Mucosa of rectum (tissue), 2 donors: ENCODE measurements around the gene RAVER1.

Experiments used
- H3K27ac ChIP-seq, 2 donors: one replicate each; pipeline ENCODE4 v1.7.0; 2013; ENCODE audit warnings: inconsistent platforms in 2 of 2, low read depth in 2 of 2, low read length in 2 of 2
- H3K27me3 ChIP-seq, 2 donors: one replicate each; pipeline ENCODE4 v1.7.0; 2013; ENCODE audit warnings: low read length in 2 of 2; ENCODE audit not compliant: control insufficient read depth in 2 of 2, insufficient read depth in 2 of 2
- H3K36me3 ChIP-seq, 2 donors: one replicate each; pipeline ENCODE4 v1.7.0; 2013; ENCODE audit warnings: low read length in 2 of 2; ENCODE audit not compliant: control insufficient read depth in 2 of 2, insufficient read depth in 2 of 2
- H3K4me1 ChIP-seq, 2 donors: one replicate each; pipeline ENCODE4 v1.7.0; 2013; ENCODE audit warnings: low read length in 2 of 2, mild to moderate bottlenecking in 1 of 2; ENCODE audit not compliant: control insufficient read depth in 2 of 2, insufficient read depth in 2 of 2
- H3K4me3 ChIP-seq, 2 donors: one replicate each; pipeline ENCODE4 v1.7.0; 2013; ENCODE audit warnings: low read length in 2 of 2
- H3K9ac ChIP-seq, 2 donors: one replicate each; pipeline ENCODE4 v1.7.0; 2013; ENCODE audit warnings: low read length in 2 of 2, low read depth in 1 of 2, mild to moderate bottlenecking in 1 of 2
- H3K9me3 ChIP-seq, 2 donors: one replicate each; pipeline ENCODE4 v1.7.0; 2013; ENCODE audit warnings: low read length in 2 of 2; ENCODE audit not compliant: control insufficient read depth in 2 of 2
- donor health status: healthy.
- donor health status: Normal muscosa, but diverticular disease.

Gene RAVER1

GRCh38 chr19:10299545-10300458 is 33.5 kb downstream of the RAVER1 start:
- no peaks in the 10 kb centered on the region for H3K36me3 ChIP-seq
- peaks cover 3 to 18% of the 10 kb centered on the region in 2 donors for H3K27me3 ChIP-seq
- H3K9ac ChIP-seq = no peak overlapping the region
- H3K4me1 ChIP-seq = peaks cover 4 to 14% of the 10 kb centered on the region in 2 donors
- H3K9me3 ChIP-seq = no peaks in the 10 kb centered on the region
- no peak overlapping the region for H3K4me3 ChIP-seq
- no peak overlapping the region for H3K27ac ChIP-seq

GRCh38 chr19:10295847-10296591 is 37.3 kb downstream of the RAVER1 start:
- Histone ChIP-seq H3K4me1 (peaks cover 17 to 29% of the 10 kb centered on the region in 2 donors), H3K27me3 (peaks cover 41 to 50% of the 10 kb centered on the region in 2 donors), H3K9ac (no peak overlapping the region), H3K9me3 (no peaks in the 10 kb centered on the region), H3K4me3 (peak overlapping the region; percentile 32 to 71), H3K27ac (no peak overlapping the region), H3K36me3 (no peaks in the 10 kb centered on the region)

DNA sequence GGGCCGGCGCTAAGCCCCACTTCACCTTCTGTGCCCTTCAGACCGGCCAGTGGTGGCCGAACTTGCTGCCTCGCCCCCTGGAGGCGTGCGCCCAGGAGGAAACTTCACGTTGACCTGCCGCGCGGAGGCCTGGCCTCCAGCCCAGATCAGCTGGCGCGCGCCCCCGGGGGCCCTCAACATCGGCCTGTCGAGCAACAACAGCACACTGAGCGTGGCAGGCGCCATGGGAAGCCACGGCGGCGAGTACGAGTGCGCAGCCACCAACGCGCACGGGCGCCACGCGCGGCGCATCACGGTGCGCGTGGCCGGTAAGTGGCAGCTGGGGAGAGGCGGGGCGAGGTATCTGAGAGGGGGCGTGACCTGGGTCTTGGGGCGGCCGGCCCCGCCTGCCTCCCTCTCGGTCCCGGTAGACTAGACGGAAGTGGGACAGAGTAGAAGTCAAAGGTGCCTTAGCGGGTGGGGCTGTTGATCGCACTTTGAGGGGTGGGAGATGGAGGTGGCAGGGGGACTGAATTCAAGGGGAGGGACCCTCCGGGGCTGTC is 38.0 kb downstream of the RAVER1 start:
- Histone ChIP-seq H3K27ac (no peak overlapping the region), H3K4me1 (peaks cover 22 to 35% of the 10 kb centered on the region in 2 donors), H3K9me3 (no peaks in the 10 kb centered on the region), H3K9ac (no peak overlapping the region), H3K36me3 (no peaks in the 10 kb centered on the region), H3K27me3 (peaks cover 48 to 55% of the 10 kb centered on the region in 2 donors), H3K4me3 (peak overlapping the region; percentile 32 to 71)

DNA sequence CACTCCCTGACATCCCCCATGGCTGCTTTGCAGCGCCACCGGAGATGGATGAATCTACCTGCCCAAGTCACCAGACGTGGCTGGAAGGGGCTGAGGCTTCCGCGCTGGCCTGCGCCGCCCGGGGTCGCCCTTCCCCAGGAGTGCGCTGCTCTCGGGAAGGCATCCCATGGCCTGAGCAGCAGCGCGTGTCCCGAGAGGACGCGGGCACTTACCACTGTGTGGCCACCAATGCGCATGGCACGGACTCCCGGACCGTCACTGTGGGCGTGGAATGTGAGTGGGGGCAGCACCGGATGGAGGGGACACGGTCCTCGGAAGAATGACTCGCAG is 39.0 kb downstream of the RAVER1 start:
- Histone ChIP-seq H3K9ac (no peak overlapping the region), H3K4me3 (no peak overlapping the region), H3K27ac (no peak overlapping the region), H3K27me3 (peaks cover 55 to 57% of the 10 kb centered on the region in 2 donors), H3K36me3 (no peaks in the 10 kb centered on the region), H3K4me1 (peaks cover 28 to 40% of the 10 kb centered on the region in 2 donors), H3K9me3 (no peaks in the 10 kb centered on the region)

- Histone ChIP-seq H3K9ac (no peak overlapping the region), H3K27ac (no peak overlapping the region), H3K36me3 (no peaks in the 10 kb centered on the region), H3K4me1 (peaks cover 33 to 45% of the 10 kb centered on the region in 2 donors), H3K27me3 (peaks cover 60 to 62% of the 10 kb centered on the region in 2 donors), H3K9me3 (no peaks in the 10 kb centered on the region), H3K4me3 (no peak overlapping the region)
Measured at GRCh38 chr19:10293637-10294367, 39.5 kb downstream of the RAVER1 start.

- H3K36me3 ChIP-seq = no peaks in the 10 kb centered on the region
- H3K27me3 ChIP-seq = peaks cover 64 to 66% of the 10 kb centered on the region in 2 donors
- H3K4me3 ChIP-seq = peak overlapping the region; percentile 51 to 65
- H3K4me1 ChIP-seq = peaks cover 37 to 46% of the 10 kb centered on the region in 2 donors
- no peak overlapping the region for H3K27ac ChIP-seq
- no peaks in the 10 kb centered on the region for H3K9me3 ChIP-seq
- no peak overlapping the region for H3K9ac ChIP-seq
Measured at GRCh38 chr19:10292789-10293636, 40.3 kb downstream of the RAVER1 start.

DNA sequence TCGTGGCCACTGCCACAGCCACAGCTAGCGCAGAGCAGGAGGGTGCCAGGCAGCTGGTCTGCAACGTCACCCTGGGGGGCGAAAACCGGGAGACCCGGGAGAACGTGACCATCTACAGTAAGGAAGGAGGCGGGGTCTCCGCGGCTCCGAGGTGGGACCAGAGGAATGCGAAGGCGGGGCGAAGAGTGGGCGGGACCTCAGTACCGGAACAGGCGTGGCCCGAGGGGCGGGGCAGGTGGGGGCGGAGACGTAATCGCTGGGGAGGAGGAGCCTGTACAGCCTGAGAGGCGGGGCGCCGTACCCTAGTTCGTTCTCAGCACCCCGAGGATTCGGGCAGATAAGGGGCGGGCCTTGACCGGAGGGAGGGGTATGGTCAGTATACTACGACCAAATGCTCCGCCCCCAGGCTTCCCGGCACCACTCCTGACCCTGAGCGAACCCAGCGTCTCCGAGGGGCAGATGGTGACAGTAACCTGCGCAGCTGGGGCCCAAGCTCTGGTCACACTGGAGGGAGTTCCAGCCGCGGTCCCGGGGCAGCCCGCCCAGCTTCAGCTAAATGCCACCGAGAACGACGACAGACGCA is 41.0 kb downstream of the RAVER1 start:
- Histone ChIP-seq H3K27me3 (peaks cover 71 to 73% of the 10 kb centered on the region in 2 donors), H3K36me3 (no peaks in the 10 kb centered on the region), H3K4me1 (peaks cover 42 to 51% of the 10 kb centered on the region in 2 donors), H3K4me3 (peak overlapping the region; percentile 51 to 65), H3K9me3 (no peaks in the 10 kb centered on the region), H3K9ac (peak overlapping the region in 1 of 2 donors; percentile 18), H3K27ac (no peak overlapping the region)

DNA sequence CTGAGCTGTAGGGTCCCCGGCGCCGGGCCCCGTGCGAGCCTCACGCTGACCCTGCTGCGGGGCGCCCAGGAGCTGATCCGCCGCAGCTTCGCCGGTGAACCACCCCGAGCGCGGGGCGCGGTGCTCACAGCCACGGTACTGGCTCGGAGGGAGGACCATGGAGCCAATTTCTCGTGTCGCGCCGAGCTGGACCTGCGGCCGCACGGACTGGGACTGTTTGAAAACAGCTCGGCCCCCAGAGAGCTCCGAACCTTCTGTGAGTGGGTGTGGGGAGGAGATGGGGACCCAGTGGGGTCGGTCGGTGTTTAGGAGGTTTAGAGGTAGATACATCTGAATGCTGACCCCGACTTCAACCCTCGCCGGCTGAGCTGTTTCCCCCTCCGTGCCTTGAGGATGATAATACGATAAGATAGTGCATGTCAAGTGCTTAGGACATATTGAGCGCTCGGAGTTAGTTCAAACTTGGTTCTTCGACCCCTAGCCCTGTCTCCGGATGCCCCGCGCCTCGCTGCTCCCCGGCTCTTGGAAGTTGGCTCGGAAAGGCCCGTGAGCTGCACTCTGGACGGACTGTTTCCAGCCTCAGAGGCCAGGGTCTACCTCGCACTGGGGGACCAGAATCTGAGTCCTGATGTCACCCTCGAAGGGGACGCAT is 41.6 kb downstream of the RAVER1 start:
- no peaks in the 10 kb centered on the region for H3K9me3 ChIP-seq
- H3K4me1 ChIP-seq = peaks cover 45 to 52% of the 10 kb centered on the region in 2 donors
- H3K27ac ChIP-seq = no peak overlapping the region
- peaks cover 71 to 73% of the 10 kb centered on the region in 2 donors for H3K27me3 ChIP-seq
- H3K36me3 ChIP-seq = no peaks in the 10 kb centered on the region
- peak overlapping the region; percentile 51 to 65 for H3K4me3 ChIP-seq
- peak overlapping the region in 1 of 2 donors; percentile 18 for H3K9ac ChIP-seq
